Esophagus muscularis mucosa (tissue), 4 donors: ENCODE data around the gene ICE2. TPM values are rescaled to one million over a fixed set of nuclear protein-coding genes. Genes with fewer than 3 reads are reported as not detected.

ENCODE experiments used
- DNase-seq: peaks from one replicate; pipeline ENCODE4 v3.0.0-alpha.2; 2017; ENCODE audit errors: extremely low spot score
- H3K27ac ChIP-seq, 4 donors: fragments of 200-600 bp; sonication (generic); replicated peaks in 1 of 4; 1 replicate in 3 of 4; 2 replicates in 1 of 4; pipeline ENCODE4 v1.5.1; 2016 to 2019; ENCODE audit warnings: mild to moderate bottlenecking in 1 of 4
- H3K27me3 ChIP-seq, 4 donors: fragments of 200-600 bp; sonication (generic); one replicate each; pipeline versions ENCODE4 v1.5.1 to v1.6.0; 2016 to 2019
- H3K36me3 ChIP-seq, 4 donors: fragments of 200-600 bp; sonication (generic); one replicate each; pipeline ENCODE4 v1.5.1; 2016 to 2019
- H3K4me1 ChIP-seq, 4 donors: fragments of 200-600 bp; sonication (generic); one replicate each; pipeline ENCODE4 v1.5.1; 2016 to 2019
- H3K4me3 ChIP-seq, 4 donors: fragments of 200-600 bp; sonication (generic); 1 replicate in 2 of 4; 2 replicates in 2 of 4; pipeline ENCODE4 v1.5.1; 2016 to 2019; ENCODE audit warnings: mild to moderate bottlenecking in 4 of 4, moderate library complexity in 1 of 4
- H3K9me3 ChIP-seq, 4 donors: fragments of 200-600 bp; sonication (generic); 1 replicate in 3 of 4; 2 replicates in 1 of 4; pipeline ENCODE4 v1.5.1; 2016 to 2019
- EP300 ChIP-seq: sonication (generic); formaldehyde crosslinking; IDR thresholded peaks from one replicate; pipeline ENCODE4 v1.6.1; 2017; ENCODE audit warnings: antibody characterized with exemption
- POLR2A ChIP-seq: fragments of 450-650 bp; IDR thresholded peaks from one replicate; pipeline ENCODE4 v1.6.1; 2017; ENCODE audit warnings: antibody characterized with exemption, moderate library complexity, mild to moderate bottlenecking, low read depth
- POLR2AphosphoS5 ChIP-seq, 2 donors: sonication (generic); formaldehyde crosslinking; IDR thresholded peaks; one replicate each; pipeline ENCODE4 v1.6.1; 2017; ENCODE audit warnings: antibody characterized with exemption in 2 of 2
- WGBS: methylation state at CpG from one replicate; pipeline ENCODE4 v1.1.5; 2018; 5-methylcytosine and 5-hydroxymethylcytosine counted together
- intact Hi-C: fragments of 100-400 bp; cut with DNase I; formaldehyde crosslinking; loops from one replicate; pipeline ENCODE4 v1.15.1; 2023
- total RNA-seq, 4 donors: library from RNA; depleted of rRNA; stranded (reverse); fragments of >200 nt; gene quantifications; one replicate each; pipeline versions ENCODE4 v1.1.0 to v1.2.1, GENCODE V29; 2016
- TF ChIP-seq, protein P1 (sequence below), 3 experiments: fragments of 200-600 bp in 2 of 3; fragments of 450-650 bp in 1 of 3; sonication (generic) in 2 of 3; IDR thresholded peaks; one replicate each; pipeline ENCODE4 v1.5.1; 2017 to 2019; ENCODE audit warnings: antibody characterized with exemption in 3 of 3, mild to moderate bottlenecking in 2 of 3, moderate library complexity in 1 of 3

ICE2 gene
- total RNA-seq, 4 donors from 2014 or later = 17.4 to 30.4 (median 21.3) TPM

DNA sequence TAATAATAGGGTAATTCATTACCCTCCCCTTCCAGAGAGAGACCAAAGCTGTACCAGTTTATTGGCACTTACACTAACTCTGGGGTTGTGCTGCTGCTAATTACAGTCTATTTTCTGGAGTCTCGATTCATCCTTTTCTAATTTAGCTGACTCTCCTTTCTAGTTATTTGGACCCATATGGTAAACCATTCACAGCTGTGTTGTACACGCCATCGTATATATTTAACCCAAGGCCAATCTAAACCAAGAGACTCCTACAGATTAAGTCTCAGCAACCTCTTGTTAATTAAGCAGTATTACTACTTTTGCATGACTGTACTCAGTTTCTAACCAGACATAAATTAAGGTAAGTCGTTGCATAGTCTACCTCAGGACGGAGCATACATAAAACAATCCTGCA lies 103.6 kb downstream of the ICE2 start:
- DNase-seq = no peak
- H3K27me3 ChIP-seq = no peaks in the 10 kb centered on the region
- H3K27ac ChIP-seq = peak overlapping the region; percentile 70 to 82 (median 80)
- WGBS = 80% methylated on average over 5 of the region's 5 CpGs
- no peak overlapping the region for H3K4me3 ChIP-seq
- intact Hi-C loops = no loop called here
- peaks cover 3 to 66% (median 18%) of the 10 kb centered on the region in 4 donors for H3K36me3 ChIP-seq
- H3K9me3 ChIP-seq = no peaks in the 10 kb centered on the region
- TF ChIP-seq, protein P1, sequence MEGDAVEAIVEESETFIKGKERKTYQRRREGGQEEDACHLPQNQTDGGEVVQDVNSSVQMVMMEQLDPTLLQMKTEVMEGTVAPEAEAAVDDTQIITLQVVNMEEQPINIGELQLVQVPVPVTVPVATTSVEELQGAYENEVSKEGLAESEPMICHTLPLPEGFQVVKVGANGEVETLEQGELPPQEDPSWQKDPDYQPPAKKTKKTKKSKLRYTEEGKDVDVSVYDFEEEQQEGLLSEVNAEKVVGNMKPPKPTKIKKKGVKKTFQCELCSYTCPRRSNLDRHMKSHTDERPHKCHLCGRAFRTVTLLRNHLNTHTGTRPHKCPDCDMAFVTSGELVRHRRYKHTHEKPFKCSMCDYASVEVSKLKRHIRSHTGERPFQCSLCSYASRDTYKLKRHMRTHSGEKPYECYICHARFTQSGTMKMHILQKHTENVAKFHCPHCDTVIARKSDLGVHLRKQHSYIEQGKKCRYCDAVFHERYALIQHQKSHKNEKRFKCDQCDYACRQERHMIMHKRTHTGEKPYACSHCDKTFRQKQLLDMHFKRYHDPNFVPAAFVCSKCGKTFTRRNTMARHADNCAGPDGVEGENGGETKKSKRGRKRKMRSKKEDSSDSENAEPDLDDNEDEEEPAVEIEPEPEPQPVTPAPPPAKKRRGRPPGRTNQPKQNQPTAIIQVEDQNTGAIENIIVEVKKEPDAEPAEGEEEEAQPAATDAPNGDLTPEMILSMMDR (IDR thresholded peaks at IDR 0.05) = no peak
- TF ChIP-seq EP300 = no peak
- TF ChIP-seq POLR2A = no peak
- TF ChIP-seq POLR2AphosphoS5 (IDR thresholded peaks at IDR 0.05) = no peak
- H3K4me1 ChIP-seq = peaks cover 67 to 85% (median 81%) of the 10 kb centered on the region in 4 donors

DNA sequence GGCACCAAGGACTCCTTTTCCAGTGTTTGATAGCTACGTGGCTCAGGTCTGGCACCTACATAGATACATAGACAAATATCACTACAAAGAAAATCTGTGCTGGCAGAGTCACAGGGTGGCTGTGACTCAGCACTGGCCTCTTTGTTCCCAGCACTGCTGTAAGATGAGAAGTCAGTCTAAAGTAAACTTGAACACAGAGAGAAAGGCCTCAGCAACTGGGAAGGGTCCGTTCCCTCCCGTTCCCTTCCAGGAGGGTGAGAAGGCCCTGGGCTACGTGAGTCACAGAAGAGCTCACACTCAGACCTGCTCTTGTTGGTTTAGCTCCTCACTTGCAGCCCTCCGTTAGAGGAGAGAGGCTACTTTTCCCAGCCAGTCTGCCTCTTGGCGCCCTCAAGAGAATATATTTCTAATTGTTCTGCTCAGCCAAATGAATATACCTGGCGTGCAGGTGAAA lies 104.3 kb downstream of the ICE2 start:
- no peak for DNase-seq
- Histone ChIP-seq H3K4me1 (peaks cover 68 to 84% (median 82%) of the 10 kb centered on the region in 4 donors), H3K9me3 (no peaks in the 10 kb centered on the region), H3K27me3 (no peaks in the 10 kb centered on the region), H3K36me3 (peaks cover 0 to 59% (median 15%) of the 10 kb centered on the region in 4 donors), H3K4me3 (no peak overlapping the region), H3K27ac (peak overlapping the region; percentile 70 to 82 (median 80))
- WGBS = 31% methylated on average over 7 of the region's 7 CpGs
- TF ChIP-seq EP300 (no peak), POLR2AphosphoS5 (IDR thresholded peaks at IDR 0.05) (peak; percentile 62 to 77)
- intact Hi-C loops = no loop called here

DNA sequence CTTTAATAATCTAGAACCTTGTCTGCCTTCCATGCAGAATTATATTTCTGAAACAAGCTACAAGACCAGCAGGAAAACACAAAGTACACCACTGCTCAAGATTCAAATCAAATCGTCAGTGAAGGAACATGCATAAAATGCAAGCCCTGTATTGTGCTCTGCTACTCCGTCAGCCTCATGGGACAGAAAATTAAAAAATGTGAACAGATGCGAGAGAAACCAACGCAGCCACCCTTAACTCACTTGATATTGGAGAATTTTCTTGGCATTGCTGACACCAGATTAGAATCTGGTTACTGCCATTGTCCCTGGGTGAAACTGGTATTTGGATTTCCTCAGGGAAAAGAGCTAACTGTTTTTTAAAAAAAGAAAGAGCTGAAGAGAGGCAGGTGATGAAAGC lies 104.7 kb downstream of the ICE2 start:
- Histone ChIP-seq H3K4me3 (no peak overlapping the region), H3K36me3 (peaks cover 0 to 59% (median 12%) of the 10 kb centered on the region in 4 donors), H3K27ac (peak overlapping the region; percentile 70 to 82 (median 80)), H3K27me3 (no peaks in the 10 kb centered on the region), H3K4me1 (peaks cover 71 to 84% (median 81%) of the 10 kb centered on the region in 4 donors), H3K9me3 (no peaks in the 10 kb centered on the region)
- TF ChIP-seq POLR2A (no peak), EP300 (no peak), POLR2AphosphoS5 (IDR thresholded peaks at IDR 0.05) (no peak)
- TF ChIP-seq, protein P1 (IDR thresholded peaks at IDR 0.05) = no peak
- no peak for DNase-seq
- WGBS = 58% methylated on average over 4 of the region's 4 CpGs
- intact Hi-C loops = no loop called here

GRCh38 chr15:60373745-60374144 lies 105.2 kb downstream of the ICE2 start:
- WGBS = 76% methylated on average over 2 of the region's 2 CpGs
- Histone ChIP-seq H3K4me3 (no peak overlapping the region), H3K9me3 (no peaks in the 10 kb centered on the region), H3K27me3 (no peaks in the 10 kb centered on the region), H3K4me1 (peaks cover 71 to 89% (median 79%) of the 10 kb centered on the region in 4 donors), H3K27ac (peak overlapping the region; percentile 70 to 82 (median 80)), H3K36me3 (peaks cover 0 to 54% (median 11%) of the 10 kb centered on the region in 4 donors)
- no peak for TF ChIP-seq POLR2AphosphoS5 (IDR thresholded peaks at IDR 0.05)
- TF ChIP-seq EP300 = no peak
- TF ChIP-seq, protein P1 (IDR thresholded peaks at IDR 0.05) = no peak
- TF ChIP-seq POLR2A = no peak
- intact Hi-C loops = no loop called here
- no peak for DNase-seq

GRCh38 chr15:60373327-60373726 lies 105.6 kb downstream of the ICE2 start:
- no peak for TF ChIP-seq EP300
- no peak for TF ChIP-seq POLR2AphosphoS5 (IDR thresholded peaks at IDR 0.05)
- TF ChIP-seq, protein P1 (IDR thresholded peaks at IDR 0.05) = no peak
- no peak for TF ChIP-seq POLR2A
- Histone ChIP-seq H3K9me3 (no peaks in the 10 kb centered on the region), H3K27ac (peak overlapping the region; percentile 70 to 82 (median 80)), H3K4me1 (peaks cover 71 to 91% (median 77%) of the 10 kb centered on the region in 4 donors), H3K4me3 (no peak overlapping the region), H3K36me3 (peaks cover 0 to 50% (median 9%) of the 10 kb centered on the region in 4 donors), H3K27me3 (no peaks in the 10 kb centered on the region)
- WGBS = 90% methylated on average over 3 of the region's 3 CpGs
- no peak for DNase-seq
- intact Hi-C loops = no loop called here
